ENCODE measurements around the gene SPON2.
"Not testable (repeated sequence)": the region's sequence is repeated elsewhere in the genome, so short reads cannot be mapped to it uniquely, and the experiment has no call there.

DNA sequence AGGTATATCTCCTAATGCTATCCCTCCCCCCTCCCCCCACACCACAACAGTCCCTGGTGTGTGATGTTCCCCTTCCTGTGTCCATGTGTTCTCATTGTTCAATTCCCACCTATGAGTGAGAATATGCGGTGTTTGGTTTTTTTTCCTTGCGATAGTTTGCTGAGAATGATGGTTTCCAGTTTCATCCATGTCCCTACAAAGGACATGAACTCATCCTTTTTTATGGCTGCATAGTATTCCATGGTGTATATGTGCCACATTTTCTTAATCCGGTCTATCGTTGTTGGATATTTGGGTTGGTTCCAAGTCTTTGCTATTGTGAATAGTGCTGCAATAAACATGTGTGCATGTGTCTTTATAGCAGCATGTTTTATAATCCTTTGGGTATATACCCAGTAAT, 46.9 kb downstream of the SPON2 start:
- not testable (repeated sequence) for TF ChIP-seq POLR2A (IDR thresholded peaks at IDR 0.05; ENCODE audit: low read depth, low read length); RCOR1 (IDR thresholded peaks at IDR 0.05; ENCODE audit: insufficient replicate concordance, low read length); RAD21 (IDR thresholded peaks at IDR 0.05; ENCODE audit: low read length); RFX5 (IDR thresholded peaks at IDR 0.05; ENCODE audit: low read depth, low read length)
- TF ChIP-seq, protein P1, sequence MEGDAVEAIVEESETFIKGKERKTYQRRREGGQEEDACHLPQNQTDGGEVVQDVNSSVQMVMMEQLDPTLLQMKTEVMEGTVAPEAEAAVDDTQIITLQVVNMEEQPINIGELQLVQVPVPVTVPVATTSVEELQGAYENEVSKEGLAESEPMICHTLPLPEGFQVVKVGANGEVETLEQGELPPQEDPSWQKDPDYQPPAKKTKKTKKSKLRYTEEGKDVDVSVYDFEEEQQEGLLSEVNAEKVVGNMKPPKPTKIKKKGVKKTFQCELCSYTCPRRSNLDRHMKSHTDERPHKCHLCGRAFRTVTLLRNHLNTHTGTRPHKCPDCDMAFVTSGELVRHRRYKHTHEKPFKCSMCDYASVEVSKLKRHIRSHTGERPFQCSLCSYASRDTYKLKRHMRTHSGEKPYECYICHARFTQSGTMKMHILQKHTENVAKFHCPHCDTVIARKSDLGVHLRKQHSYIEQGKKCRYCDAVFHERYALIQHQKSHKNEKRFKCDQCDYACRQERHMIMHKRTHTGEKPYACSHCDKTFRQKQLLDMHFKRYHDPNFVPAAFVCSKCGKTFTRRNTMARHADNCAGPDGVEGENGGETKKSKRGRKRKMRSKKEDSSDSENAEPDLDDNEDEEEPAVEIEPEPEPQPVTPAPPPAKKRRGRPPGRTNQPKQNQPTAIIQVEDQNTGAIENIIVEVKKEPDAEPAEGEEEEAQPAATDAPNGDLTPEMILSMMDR (conservative IDR thresholded peaks at IDR 0.05; ENCODE audit: low read depth, low read length), result not testable (repeated sequence)
- TF ChIP-seq, protein P2, sequence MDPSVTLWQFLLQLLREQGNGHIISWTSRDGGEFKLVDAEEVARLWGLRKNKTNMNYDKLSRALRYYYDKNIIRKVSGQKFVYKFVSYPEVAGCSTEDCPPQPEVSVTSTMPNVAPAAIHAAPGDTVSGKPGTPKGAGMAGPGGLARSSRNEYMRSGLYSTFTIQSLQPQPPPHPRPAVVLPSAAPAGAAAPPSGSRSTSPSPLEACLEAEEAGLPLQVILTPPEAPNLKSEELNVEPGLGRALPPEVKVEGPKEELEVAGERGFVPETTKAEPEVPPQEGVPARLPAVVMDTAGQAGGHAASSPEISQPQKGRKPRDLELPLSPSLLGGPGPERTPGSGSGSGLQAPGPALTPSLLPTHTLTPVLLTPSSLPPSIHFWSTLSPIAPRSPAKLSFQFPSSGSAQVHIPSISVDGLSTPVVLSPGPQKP (IDR thresholded peaks at IDR 0.05; ENCODE audit: borderline replicate concordance, low read depth, low read length), result not testable (repeated sequence)

Data from IMR-90 (cell line).